ENCODE measurements around the gene CYP39A1.

The CYP39A1 gene

GRCh38 chr6:46612645-46613044, 40.0 kb downstream of the CYP39A1 start:
- Histone ChIP-seq H3K9me2 (replicated peaks; ENCODE audit: low read depth, low read length) (no peaks in the 10 kb centered on the region), H3K9ac (ENCODE audit: low read depth, low read length, poor library complexity, severe bottlenecking) (no peak overlapping the region), H3K36me3 (ENCODE audit: insufficient read depth, low read length) (no peaks in the 10 kb centered on the region), H4K20me1 (ENCODE audit: insufficient read depth, low read length, poor library complexity, severe bottlenecking) (no peaks in the 10 kb centered on the region), H3K4me1 (ENCODE audit: insufficient read depth, low read length, poor library complexity, severe bottlenecking) (no peaks in the 10 kb centered on the region), H3F3A (ENCODE audit: low read depth) (no peaks in the 10 kb centered on the region), H3K27me3 (ENCODE audit: insufficient read depth, low read length, poor library complexity, severe bottlenecking) (no peaks in the 10 kb centered on the region), H3K9me3 (ENCODE audit: insufficient read depth, low read depth, low read length) (no peaks in the 10 kb centered on the region), H3K79me2 (ENCODE audit: insufficient read depth, low read length) (no peaks in the 10 kb centered on the region), H3K4me2 (ENCODE audit: low read depth, low read length, poor library complexity, severe bottlenecking) (no peak overlapping the region), H3K4me3 (ENCODE audit: low read length, poor library complexity, severe bottlenecking) (no peak overlapping the region), H2AFZ (ENCODE audit: low read length) (no peak overlapping the region)
- TF ChIP-seq CTCF (conservative IDR thresholded peaks at IDR 0.05; ENCODE audit: low read length) (no peak), EZH2phosphoT487 (IDR thresholded peaks at IDR 0.05; ENCODE audit: borderline replicate concordance) (no peak)

- Histone ChIP-seq H3K9ac (ENCODE audit: low read depth, low read length, poor library complexity, severe bottlenecking) (no peak overlapping the region), H3K79me2 (ENCODE audit: insufficient read depth, low read length) (no peaks in the 10 kb centered on the region), H3K4me1 (ENCODE audit: insufficient read depth, low read length, poor library complexity, severe bottlenecking) (no peaks in the 10 kb centered on the region), H3K4me2 (ENCODE audit: low read depth, low read length, poor library complexity, severe bottlenecking) (no peak overlapping the region), H3K9me2 (replicated peaks; ENCODE audit: low read depth, low read length) (no peaks in the 10 kb centered on the region), H3F3A (ENCODE audit: low read depth) (no peaks in the 10 kb centered on the region), H3K27me3 (ENCODE audit: insufficient read depth, low read length, poor library complexity, severe bottlenecking) (no peaks in the 10 kb centered on the region), H4K20me1 (ENCODE audit: insufficient read depth, low read length, poor library complexity, severe bottlenecking) (no peaks in the 10 kb centered on the region), H3K36me3 (ENCODE audit: insufficient read depth, low read length) (no peaks in the 10 kb centered on the region), H3K9me3 (ENCODE audit: insufficient read depth, low read depth, low read length) (no peaks in the 10 kb centered on the region), H2AFZ (ENCODE audit: low read length) (no peak overlapping the region), H3K4me3 (ENCODE audit: low read length, poor library complexity, severe bottlenecking) (no peak overlapping the region)
- no peak for TF ChIP-seq EZH2phosphoT487 (IDR thresholded peaks at IDR 0.05; ENCODE audit: borderline replicate concordance)
- no peak for TF ChIP-seq CTCF (conservative IDR thresholded peaks at IDR 0.05; ENCODE audit: low read length)
Observed at GRCh38 chr6:46610862-46611553, 41.6 kb downstream of the CYP39A1 start.

- Histone ChIP-seq H2AFZ (ENCODE audit: low read length) (no peak overlapping the region), H3K9me2 (replicated peaks; ENCODE audit: low read depth, low read length) (no peaks in the 10 kb centered on the region), H3K9ac (ENCODE audit: low read depth, low read length, poor library complexity, severe bottlenecking) (no peak overlapping the region), H3K27me3 (ENCODE audit: insufficient read depth, low read length, poor library complexity, severe bottlenecking) (no peaks in the 10 kb centered on the region), H3K9me3 (ENCODE audit: insufficient read depth, low read depth, low read length) (no peaks in the 10 kb centered on the region), H3K79me2 (ENCODE audit: insufficient read depth, low read length) (no peaks in the 10 kb centered on the region), H3K4me1 (ENCODE audit: insufficient read depth, low read length, poor library complexity, severe bottlenecking) (no peaks in the 10 kb centered on the region), H3K4me2 (ENCODE audit: low read depth, low read length, poor library complexity, severe bottlenecking) (no peak overlapping the region), H3K36me3 (ENCODE audit: insufficient read depth, low read length) (no peaks in the 10 kb centered on the region), H3F3A (ENCODE audit: low read depth) (no peaks in the 10 kb centered on the region), H3K4me3 (ENCODE audit: low read length, poor library complexity, severe bottlenecking) (no peak overlapping the region), H4K20me1 (ENCODE audit: insufficient read depth, low read length, poor library complexity, severe bottlenecking) (no peaks in the 10 kb centered on the region)
- TF ChIP-seq CTCF (conservative IDR thresholded peaks at IDR 0.05; ENCODE audit: low read length) (no peak), EZH2phosphoT487 (IDR thresholded peaks at IDR 0.05; ENCODE audit: borderline replicate concordance) (no peak)
Observed at GRCh38 chr6:46606338-46606737, 46.3 kb downstream of the CYP39A1 start.
